A549 treated with GW870086 at 1 μM for 4 hours (cell line): ENCODE results near the gene SMCR8. TPM values are rescaled to one million over a fixed set of nuclear protein-coding genes. Genes with fewer than 3 reads are reported as not detected.

ENCODE experiments used
- total RNA-seq: library from RNA; stranded (reverse); fragments of 200-300 nt; extraction: Qiagen RNA extraction; gene quantifications from 5 replicates; pipeline ENCODE4 v1.2.3, GENCODE V29; 2022; ENCODE audit warnings: low read depth

The SMCR8 gene, protein sequence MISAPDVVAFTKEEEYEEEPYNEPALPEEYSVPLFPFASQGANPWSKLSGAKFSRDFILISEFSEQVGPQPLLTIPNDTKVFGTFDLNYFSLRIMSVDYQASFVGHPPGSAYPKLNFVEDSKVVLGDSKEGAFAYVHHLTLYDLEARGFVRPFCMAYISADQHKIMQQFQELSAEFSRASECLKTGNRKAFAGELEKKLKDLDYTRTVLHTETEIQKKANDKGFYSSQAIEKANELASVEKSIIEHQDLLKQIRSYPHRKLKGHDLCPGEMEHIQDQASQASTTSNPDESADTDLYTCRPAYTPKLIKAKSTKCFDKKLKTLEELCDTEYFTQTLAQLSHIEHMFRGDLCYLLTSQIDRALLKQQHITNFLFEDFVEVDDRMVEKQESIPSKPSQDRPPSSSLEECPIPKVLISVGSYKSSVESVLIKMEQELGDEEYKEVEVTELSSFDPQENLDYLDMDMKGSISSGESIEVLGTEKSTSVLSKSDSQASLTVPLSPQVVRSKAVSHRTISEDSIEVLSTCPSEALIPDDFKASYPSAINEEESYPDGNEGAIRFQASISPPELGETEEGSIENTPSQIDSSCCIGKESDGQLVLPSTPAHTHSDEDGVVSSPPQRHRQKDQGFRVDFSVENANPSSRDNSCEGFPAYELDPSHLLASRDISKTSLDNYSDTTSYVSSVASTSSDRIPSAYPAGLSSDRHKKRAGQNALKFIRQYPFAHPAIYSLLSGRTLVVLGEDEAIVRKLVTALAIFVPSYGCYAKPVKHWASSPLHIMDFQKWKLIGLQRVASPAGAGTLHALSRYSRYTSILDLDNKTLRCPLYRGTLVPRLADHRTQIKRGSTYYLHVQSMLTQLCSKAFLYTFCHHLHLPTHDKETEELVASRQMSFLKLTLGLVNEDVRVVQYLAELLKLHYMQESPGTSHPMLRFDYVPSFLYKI
- 14.8 to 16.5 TPM (median 15.5 TPM) in 5 replicates for total RNA-seq

DNA sequence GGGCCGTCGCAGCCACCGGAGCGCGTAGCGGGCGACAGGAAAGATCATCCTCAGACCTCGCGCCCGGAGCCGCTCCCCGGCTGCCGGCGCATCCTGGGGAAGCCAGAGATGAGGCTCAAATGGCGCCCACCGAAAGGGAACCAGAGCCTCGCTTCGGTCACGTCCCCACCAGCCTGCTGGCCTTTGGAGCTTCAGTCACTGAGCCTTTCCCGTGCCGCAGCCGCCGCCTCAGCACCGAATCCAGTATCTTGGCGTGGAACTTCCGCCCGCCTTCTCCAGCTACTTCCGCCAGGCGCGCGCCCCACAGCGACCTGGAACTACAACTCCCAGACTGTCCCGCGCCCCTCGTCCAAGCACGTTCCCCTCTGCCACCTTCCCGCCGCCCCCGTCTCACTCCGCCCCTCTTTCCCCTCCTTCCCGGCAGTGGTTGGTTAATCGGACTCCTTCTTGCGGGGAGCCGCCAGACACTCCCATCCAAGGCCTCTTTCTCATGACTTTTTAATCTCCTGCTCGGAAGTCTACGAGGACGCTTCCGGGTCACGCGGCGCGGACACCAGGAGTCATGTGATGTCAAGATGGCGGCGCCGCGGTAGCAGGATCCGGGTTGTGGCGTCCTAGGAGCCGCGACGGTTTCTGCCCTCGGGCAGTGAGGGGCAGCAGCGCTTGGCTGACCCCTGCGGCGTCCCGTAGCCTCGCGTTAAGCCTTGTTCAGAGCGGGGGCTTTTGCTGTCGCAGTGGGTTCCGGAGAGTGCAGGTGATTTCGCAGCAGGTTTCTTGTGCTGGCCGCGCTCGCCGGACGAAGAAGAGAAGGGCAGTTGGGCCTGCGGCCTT, at the start of gene SMCR8, which contains the start of gene TOP3A:
Gene SMCR8, plus strand, starts transcription at position 563 of the 831 bp plus-strand sequence. CDS start 497 bp downstream, outside the sequence.
Gene TOP3A, minus strand, starts transcription at position 264 of the 831 bp plus-strand sequence. Its CDS starts 216 bp downstream, at position 48.

DNA sequence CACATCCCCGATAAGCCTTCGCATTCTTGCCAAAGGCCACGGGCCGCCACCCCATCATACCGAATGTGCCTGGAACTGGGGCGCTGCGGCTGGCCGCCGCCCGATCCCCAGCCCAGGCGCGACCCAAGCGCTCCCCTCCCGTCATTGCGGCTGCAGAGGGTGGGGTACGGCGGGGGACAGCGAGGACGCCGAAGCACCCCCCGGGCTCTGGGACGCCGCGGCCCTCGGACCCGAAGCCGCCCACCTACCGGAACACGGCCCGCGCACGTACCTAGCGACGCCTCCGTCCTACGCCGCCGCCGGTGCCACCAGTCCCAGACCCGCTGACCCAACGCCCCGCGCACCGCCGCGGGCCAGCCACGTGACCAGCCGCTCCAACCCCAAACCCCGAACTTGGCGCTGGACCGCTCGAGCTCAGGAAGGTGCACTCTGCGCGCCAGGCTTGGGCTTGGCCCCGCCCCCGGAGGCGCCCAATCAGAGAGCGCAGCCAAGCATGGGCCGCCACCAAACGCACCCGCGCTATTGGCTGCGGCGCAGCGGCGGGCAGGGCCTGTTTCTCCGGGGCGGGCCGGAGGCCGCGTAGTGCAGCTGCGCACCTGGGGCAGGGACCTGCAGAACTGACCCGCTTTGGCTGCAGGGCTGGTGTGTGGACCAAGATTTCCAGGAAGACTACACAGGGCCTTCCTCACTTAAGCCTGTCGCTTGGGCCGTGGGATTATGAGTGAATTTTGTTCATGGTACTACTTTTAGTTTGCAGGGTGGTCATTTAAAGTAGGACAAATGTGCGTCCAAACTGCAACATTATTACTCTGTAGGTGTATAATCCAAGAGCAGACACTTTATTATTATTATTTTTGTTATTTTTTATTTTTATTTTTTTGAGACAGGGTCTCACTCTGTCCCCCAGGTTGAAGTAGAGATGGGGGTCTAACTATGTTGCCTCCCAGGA, 48.3 kb downstream of the SMCR8 start, which contains the start of gene SHMT1:
Gene SHMT1, minus strand, starts transcription at position 450 of the 949 bp plus-strand sequence. CDS start 7,569 bp downstream, outside the sequence.

Other genes with a start within 250 kb of the SMCR8 start
- 43.1 to 53.9 TPM (median 50.9 TPM) in 5 replicates for gene DRG2, start 227.3 kb upstream of the SMCR8 start, total RNA-seq
- 0.28 to 1.1 TPM (median 0.71 TPM) in 5 replicates for gene MYO15A, start 206.5 kb upstream of the SMCR8 start, total RNA-seq
- 47.1 to 54.5 TPM (median 51.4 TPM) in 5 replicates for gene ALKBH5, start 131.5 kb upstream of the SMCR8 start, total RNA-seq
- gene LLGL1, start 89.7 kb upstream of the SMCR8 start, total RNA-seq: 11.9 to 16.5 TPM (median 14.9 TPM) in 5 replicates
- gene FLII, start 56.6 kb upstream of the SMCR8 start, total RNA-seq: 214 to 246 TPM (median 235 TPM) in 5 replicates
- 5.7 to 10.2 TPM (median 8.8 TPM) in 5 replicates for gene MIEF2, start 54.6 kb upstream of the SMCR8 start, total RNA-seq
- gene TOP3A, start 299 bp upstream of the SMCR8 start, total RNA-seq: 29.7 to 38.5 TPM (median 35.3 TPM) in 5 replicates
- gene SHMT1, start 48.3 kb downstream of the SMCR8 start, total RNA-seq: 44.4 to 48.9 TPM (median 45.4 TPM) in 5 replicates
- gene EVPLL, start 62.5 kb downstream of the SMCR8 start, total RNA-seq: not detected in 5 replicates
- gene LGALS9C, start 161.5 kb downstream of the SMCR8 start, total RNA-seq: not detected in 5 replicates